HepG2 (cell line): ENCODE measurements around the gene C1QBP. TPM values are rescaled to one million over a fixed set of nuclear protein-coding genes. Genes with fewer than 3 reads are reported as not detected.

Source experiments
- EP300 ChIP-seq, 3 experiments: sonication (generic) in 1 of 3; formaldehyde crosslinking in 1 of 3; IDR thresholded peaks; 2 replicates each; pipeline versions ENCODE4 v1.5.1 to v1.6.1; 2011 to 2020; ENCODE audit warnings: low read depth in 2 of 3, low read length in 2 of 3, borderline replicate concordance in 1 of 3, improper control_type of control experiment in 1 of 3, mild to moderate bottlenecking in 1 of 3, missing genetic modification reagents in 1 of 3, moderate library complexity in 1 of 3
- ERF ChIP-seq: IDR thresholded peaks from 2 replicates; pipeline ENCODE4 v1.6.1; 2018; ENCODE audit warnings: missing biosample characterization, missing genetic modification reagents
- ETV6 ChIP-seq: sonication (generic); formaldehyde crosslinking; conservative IDR thresholded peaks from 2 replicates; pipeline ENCODE4 v1.4.0; 2020; ENCODE audit warnings: missing genetic modification reagents
- FOSL2 ChIP-seq: sonication (generic); formaldehyde crosslinking; IDR thresholded peaks from 2 replicates; pipeline ENCODE4 v1.4.0; 2020; ENCODE audit warnings: missing genetic modification reagents
- HDAC1 ChIP-seq: sonication (generic); formaldehyde crosslinking; IDR thresholded peaks from 2 replicates; pipeline ENCODE4 v1.5.1; 2020; ENCODE audit warnings: mild to moderate bottlenecking, missing genetic modification reagents
- HMG20B ChIP-seq: conservative IDR thresholded peaks from 2 replicates; pipeline ENCODE4 v1.6.1; 2016; ENCODE audit warnings: missing genetic modification reagents, missing compliant biosample characterization
- MED1 ChIP-seq: sonication (generic); formaldehyde crosslinking; IDR thresholded peaks from 2 replicates; pipeline ENCODE4 v1.4.0; 2020; ENCODE audit warnings: missing genetic modification reagents
- NCOR1 ChIP-seq: fragments of 200-600 bp; sonication (generic); IDR thresholded peaks from 2 replicates; pipeline ENCODE4 v1.7.0; 2017; ENCODE audit warnings: antibody characterized with exemption, low read length, borderline replicate concordance
- NFE2 ChIP-seq: sonication (generic); formaldehyde crosslinking; IDR thresholded peaks from 2 replicates; pipeline ENCODE4 v1.4.0; 2020; ENCODE audit warnings: missing genetic modification reagents
- NKX3-1 ChIP-seq: sonication (generic); formaldehyde crosslinking; IDR thresholded peaks from 2 replicates; pipeline ENCODE4 v1.5.0; 2020; ENCODE audit warnings: missing genetic modification reagents
- PAWR ChIP-seq: sonication (generic); formaldehyde crosslinking; IDR thresholded peaks from 2 replicates; pipeline ENCODE4 v1.4.0; 2020; ENCODE audit warnings: missing genetic modification reagents, mild to moderate bottlenecking, borderline replicate concordance
- RAD51 ChIP-seq: fragments of 450-650 bp; IDR thresholded peaks from 2 replicates; pipeline ENCODE4 v1.6.1; 2016; ENCODE audit warnings: borderline replicate concordance
- RNF2 ChIP-seq: fragments of 450-650 bp; conservative IDR thresholded peaks from 2 replicates; pipeline ENCODE4 v1.6.1; 2016; ENCODE audit warnings: low read depth
- RXRB ChIP-seq: IDR thresholded peaks from 2 replicates; pipeline ENCODE4 v1.6.1; 2016; ENCODE audit warnings: borderline replicate concordance, missing genetic modification reagents, missing compliant biosample characterization
- SAFB2 ChIP-seq: sonication (generic); formaldehyde crosslinking; IDR thresholded peaks from 2 replicates; pipeline ENCODE4 v1.5.1; 2020; ENCODE audit warnings: missing genetic modification reagents, low read depth, mild to moderate bottlenecking, borderline replicate concordance
- SNAPC2 ChIP-seq: sonication (generic); formaldehyde crosslinking; IDR thresholded peaks from 2 replicates; pipeline ENCODE4 v1.8.1; 2022; ENCODE audit warnings: mild to moderate bottlenecking, missing genetic modification reagents
- SRF ChIP-seq: IDR thresholded peaks from 2 replicates; pipeline ENCODE4 v1.6.1; 2011; ENCODE audit warnings: mild to moderate bottlenecking, low read depth, low read length, moderate library complexity
- SYNCRIP ChIP-seq: fragments of 200-400 bp; formaldehyde crosslinking; IDR thresholded peaks from 2 replicates; pipeline ENCODE4 v1.6.1; 2018; ENCODE audit warnings: mild to moderate bottlenecking, low read depth, low read length; ENCODE audit not compliant: insufficient read depth
- TEAD3 ChIP-seq: optimal IDR thresholded peaks from 2 replicates; pipeline ENCODE3; 2016; ENCODE audit warnings: borderline replicate concordance
- TFAP4 ChIP-seq: sonication (generic); IDR thresholded peaks from 2 replicates; pipeline ENCODE4 v1.6.1; 2016; ENCODE audit warnings: low read depth, borderline replicate concordance
- XRCC5 ChIP-seq: fragments of 200-400 bp; formaldehyde crosslinking; optimal IDR thresholded peaks from 2 replicates; pipeline ENCODE3; 2017; ENCODE audit warnings: mild to moderate bottlenecking, low read length
- ZMYM4 ChIP-seq: sonication (generic); formaldehyde crosslinking; IDR thresholded peaks from 2 replicates; pipeline ENCODE4 v1.8.1; 2023; ENCODE audit warnings: mild to moderate bottlenecking, missing genetic modification reagents
- ZNF232 ChIP-seq: sonication (generic); formaldehyde crosslinking; IDR thresholded peaks from 2 replicates; pipeline ENCODE4 v1.4.0; 2020; ENCODE audit warnings: missing genetic modification reagents, borderline replicate concordance
- ZNF281 ChIP-seq: sonication (generic); formaldehyde crosslinking; IDR thresholded peaks from 2 replicates; pipeline ENCODE4 v1.4.0; 2020; ENCODE audit warnings: missing genetic modification reagents, borderline replicate concordance
- ZNF282 ChIP-seq: fragments of 450-650 bp; IDR thresholded peaks from 2 replicates; pipeline ENCODE4 v1.6.1; 2018; ENCODE audit not compliant: partially characterized antibody
- ZNF317 ChIP-seq: sonication (generic); formaldehyde crosslinking; IDR thresholded peaks from 2 replicates; pipeline ENCODE4 v1.5.0; 2020; ENCODE audit warnings: mild to moderate bottlenecking, missing genetic modification reagents
- ZNF614 ChIP-seq: IDR thresholded peaks from 2 replicates; pipeline ENCODE4 v1.6.1; 2018; ENCODE audit warnings: missing biosample characterization, missing genetic modification reagents, inconsistent platforms, borderline replicate concordance
- polyA plus RNA-seq, 8 experiments: library from polyadenylated mRNA; depleted of rRNA in 3 of 8; stranded (reverse) in 7 of 8; unstranded in 1 of 8; fragments of >200 nt; fragmentation: Illumina TruSeq in 4 of 8; extraction: Trizol in 4 of 8; gene quantifications; 2 replicates each; pipeline versions ENCODE4 v1.2.1 to v1.2.3, GENCODE V29; 2011 to 2016; ENCODE audit warnings: low read depth in 4 of 8, missing spikeins in 1 of 8, mixed read lengths in 1 of 8; ENCODE audit not compliant: insufficient read depth in 1 of 8
- total RNA-seq, 5 experiments: library from RNA; depleted of rRNA; stranded (reverse); fragments of >200 nt; fragmentation: Illumina TruSeq; extraction: Trizol; gene quantifications; 2 replicates each; pipeline ENCODE4 v1.2.3, GENCODE V29; 2016; ENCODE audit warnings: low read depth in 1 of 5
- TF ChIP-seq, protein P1 (sequence below): sonication (generic); formaldehyde crosslinking; IDR thresholded peaks from 2 replicates; pipeline ENCODE4 v1.8.0; 2022; ENCODE audit warnings: mild to moderate bottlenecking, missing genetic modification reagents, borderline replicate concordance

C1QBP gene
- total and polyA plus RNA-seq, 2 of the 13 experiments (the other 11 are each of a cell fraction or from before 2014, with no cell fraction given) = 219 to 680 TPM

GRCh38 chr17:5405400-5405799 is 33.6 kb downstream of the C1QBP start (continued):
- TF ChIP-seq HMG20B (CRISPR knock-in tag) = peak; percentile 66; the same call in 1 of the 2 replicates
- TF ChIP-seq SNAPC2 = peak; percentile 68; the same call in 1 of the 2 replicates
- peak; percentile 100 for TF ChIP-seq RXRB (CRISPR knock-in tag)
- TF ChIP-seq XRCC5 = peak; percentile 49
- TF ChIP-seq ETV6 (CRISPR knock-in tag) = no peak
- TF ChIP-seq ZNF614 = 0 out of 2 replicates have a peak, but pooled peaks have one; percentile 18
- peak; percentile 37; the same call in 1 of the 2 replicates for TF ChIP-seq FOSL2 (CRISPR knock-in tag)
- peak; percentile 74 for TF ChIP-seq MED1 (CRISPR knock-in tag)
- no peak for TF ChIP-seq NKX3-1 (CRISPR knock-in tag)
- 0 out of 2 replicates have a peak, but pooled peaks have one; percentile 3 for TF ChIP-seq SRF
- peak; percentile 85 for TF ChIP-seq ZNF281 (CRISPR knock-in tag)
- TF ChIP-seq, protein P1, sequence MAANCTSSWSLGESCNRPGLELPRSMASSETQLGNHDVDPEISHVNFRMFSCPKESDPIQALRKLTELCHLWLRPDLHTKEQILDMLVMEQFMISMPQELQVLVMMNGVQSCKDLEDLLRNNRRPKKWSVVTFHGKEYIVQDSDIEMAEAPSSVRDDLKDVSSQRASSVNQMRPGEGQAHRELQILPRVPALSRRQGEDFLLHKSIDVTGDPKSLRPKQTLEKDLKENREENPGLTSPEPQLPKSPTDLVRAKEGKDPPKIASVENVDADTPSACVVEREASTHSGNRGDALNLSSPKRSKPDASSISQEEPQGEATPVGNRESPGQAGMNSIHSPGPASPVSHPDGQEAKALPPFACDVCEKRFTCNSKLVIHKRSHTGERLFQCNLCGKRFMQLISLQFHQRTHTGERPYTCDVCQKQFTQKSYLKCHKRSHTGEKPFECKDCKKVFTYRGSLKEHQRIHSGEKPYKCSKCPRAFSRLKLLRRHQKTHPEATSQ (CRISPR knock-in tag) = peak; percentile 82; the same call in 1 of the 2 replicates
- TF ChIP-seq SYNCRIP = no peak
- peak; percentile 59 for TF ChIP-seq ZMYM4 (CRISPR knock-in tag)
- peak; percentile 95 for TF ChIP-seq NCOR1
- no peak for TF ChIP-seq NFE2
- no peak for TF ChIP-seq PAWR (CRISPR knock-in tag)
- no peak for TF ChIP-seq RAD51
- TF ChIP-seq RNF2 = no peak
- no peak; the same call in 1 of the 2 replicates for TF ChIP-seq SAFB2 (CRISPR knock-in tag)
- TF ChIP-seq EP300 (IDR thresholded peaks at IDR 0.05; ENCODE audit: low read depth in 2 of 2, low read length in 2 of 2) = peak in 1 of 2 experiments; percentile 78; a peak in 2 of 4 replicates
- TF ChIP-seq EP300 (CRISPR knock-in tag; IDR thresholded peaks at IDR 0.05; ENCODE audit: borderline replicate concordance) = peak; percentile 46; the same call in 1 of the 2 replicates
- no peak for TF ChIP-seq ZNF317 (CRISPR knock-in tag)
- TF ChIP-seq ERF (CRISPR knock-in tag) = peak; percentile 49; the same call in 1 of the 2 replicates
- TF ChIP-seq HDAC1 (CRISPR knock-in tag) = peak; percentile 58; the same call in 1 of the 2 replicates
- TF ChIP-seq ZNF282 = no peak
- TF ChIP-seq ZNF232 (CRISPR knock-in tag) = peak; percentile 82; the same call in 1 of the 2 replicates
- TF ChIP-seq TEAD3 (CRISPR knock-in tag) = peak; percentile 80
- TF ChIP-seq TFAP4 = peak; percentile 49; the same call in 1 of the 2 replicates
